Activated CD4-positive, alpha-beta T cell treated with anti-CD3 and anti-CD28 coated beads for 1 hour (primary cell): ENCODE data around the gene IL27RA.

ENCODE experiments used
- DNase-seq: peaks from one replicate; pipeline ENCODE4 v3.0.0-alpha.2; 2020

IL27RA gene

DNA sequence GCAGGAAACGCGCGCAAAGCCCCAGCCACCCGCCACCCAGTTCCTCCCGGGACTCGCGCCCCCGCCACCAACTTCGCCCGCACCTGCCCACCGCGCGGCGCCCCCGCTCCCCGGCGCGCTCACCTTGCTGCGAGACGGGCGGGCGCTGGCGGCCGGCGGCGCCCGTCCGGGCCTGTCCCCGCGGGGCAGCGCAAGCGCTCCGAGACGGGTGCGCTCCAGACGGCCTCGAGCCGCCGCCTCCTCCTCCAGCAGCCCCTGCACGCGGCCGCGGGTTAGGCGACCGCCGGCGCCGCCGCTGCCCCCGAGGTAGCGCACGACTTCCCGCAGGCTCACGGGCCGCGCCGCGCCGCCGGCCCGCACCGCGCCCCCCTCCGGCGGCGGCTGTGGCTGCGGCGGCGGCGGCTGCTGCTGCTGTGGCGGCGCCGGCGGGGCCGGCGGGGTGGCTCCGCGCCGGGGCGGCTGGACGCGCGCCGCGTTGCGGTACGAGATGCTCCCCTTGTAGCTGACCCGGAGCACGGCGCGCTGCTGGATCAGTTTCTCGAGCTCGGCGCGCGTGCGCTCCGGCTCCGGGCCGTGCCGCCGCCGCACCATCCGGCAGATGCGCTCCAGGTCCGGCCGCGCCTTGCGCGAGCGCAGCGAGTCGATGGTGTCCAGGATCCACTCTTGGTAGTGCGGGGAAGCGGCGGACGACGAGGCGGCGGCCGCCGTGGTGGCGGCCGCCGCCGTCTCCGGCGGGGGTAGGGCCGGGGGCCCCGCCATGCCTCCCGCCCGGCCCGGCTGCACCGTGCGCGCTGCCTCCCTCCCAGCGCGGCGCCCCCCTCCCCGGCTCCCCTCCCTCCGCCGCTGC is 58.3 kb downstream of the IL27RA start:
- peak; percentile 40 for DNase-seq

DNA sequence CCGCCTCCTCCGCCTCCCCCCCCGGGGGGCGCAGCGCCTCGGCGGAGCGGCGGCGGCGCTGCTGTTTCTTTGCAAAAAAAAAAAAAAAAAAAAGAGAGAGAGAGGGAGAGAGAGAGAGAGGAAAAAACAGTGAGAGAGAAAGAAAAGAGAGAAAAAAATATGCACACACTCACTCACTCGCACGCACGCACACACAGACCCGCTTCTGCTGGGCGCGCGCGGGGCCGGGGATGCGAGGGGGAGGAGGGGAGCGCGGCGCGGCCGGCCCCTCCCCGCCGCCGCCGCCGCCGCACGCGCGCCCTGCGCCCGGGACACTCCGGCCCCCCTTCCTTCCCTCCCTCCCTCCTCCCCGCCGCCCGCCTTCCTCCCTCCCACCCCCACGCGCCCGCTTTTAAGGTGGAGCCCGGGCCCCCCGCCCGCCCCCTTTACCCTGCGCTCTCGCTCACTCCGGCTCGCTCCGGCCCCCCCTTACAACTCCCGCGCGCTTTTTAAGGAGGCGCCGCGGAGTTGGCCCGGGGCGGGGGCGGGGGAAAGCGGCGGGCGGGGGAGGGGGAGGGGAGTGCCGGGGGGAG is 59.0 kb downstream of the IL27RA start, which contains the start of gene SAMD1:
Gene SAMD1 (minus strand): TSS at position 243 of the 572 bp plus-strand sequence.
- peak; percentile 75 for DNase-seq

DNA sequence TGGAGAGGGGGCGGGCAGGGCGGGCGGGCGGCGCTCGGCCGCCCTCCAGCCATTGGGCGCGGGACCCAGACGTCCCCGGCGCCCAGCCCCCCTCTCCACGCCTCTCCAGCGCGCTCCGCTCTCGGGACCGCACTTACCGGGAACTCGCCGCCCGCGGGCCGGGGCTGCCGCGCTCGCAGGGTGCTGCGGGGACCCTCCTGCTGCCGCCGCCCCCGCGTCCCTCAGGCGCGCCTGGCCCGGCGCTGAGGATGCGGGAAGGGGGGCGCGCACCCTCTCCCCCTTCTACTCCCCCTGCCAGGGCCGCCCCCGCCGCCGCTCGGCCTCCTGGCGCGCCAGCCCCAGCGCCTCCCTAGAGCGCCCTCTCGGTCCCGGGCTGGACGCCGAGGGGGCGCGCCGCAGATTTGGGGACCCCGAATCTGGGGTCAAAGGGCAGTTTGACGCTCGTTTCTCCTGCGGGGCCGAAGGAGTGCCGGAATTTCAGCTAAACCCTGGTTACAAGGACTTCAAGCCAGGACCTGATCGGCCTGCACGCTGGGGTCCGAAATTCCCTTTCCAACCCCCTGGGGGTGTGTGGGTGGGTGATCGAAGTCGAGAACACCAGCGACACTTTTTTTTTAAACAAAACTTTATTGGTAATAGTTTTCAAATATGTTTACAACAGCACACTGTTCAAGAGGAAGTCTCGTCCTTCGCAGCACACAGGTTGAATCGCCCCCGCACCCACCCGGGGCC is 59.7 kb downstream of the IL27RA start:
- DNase-seq, result peak; percentile 46

DNA sequence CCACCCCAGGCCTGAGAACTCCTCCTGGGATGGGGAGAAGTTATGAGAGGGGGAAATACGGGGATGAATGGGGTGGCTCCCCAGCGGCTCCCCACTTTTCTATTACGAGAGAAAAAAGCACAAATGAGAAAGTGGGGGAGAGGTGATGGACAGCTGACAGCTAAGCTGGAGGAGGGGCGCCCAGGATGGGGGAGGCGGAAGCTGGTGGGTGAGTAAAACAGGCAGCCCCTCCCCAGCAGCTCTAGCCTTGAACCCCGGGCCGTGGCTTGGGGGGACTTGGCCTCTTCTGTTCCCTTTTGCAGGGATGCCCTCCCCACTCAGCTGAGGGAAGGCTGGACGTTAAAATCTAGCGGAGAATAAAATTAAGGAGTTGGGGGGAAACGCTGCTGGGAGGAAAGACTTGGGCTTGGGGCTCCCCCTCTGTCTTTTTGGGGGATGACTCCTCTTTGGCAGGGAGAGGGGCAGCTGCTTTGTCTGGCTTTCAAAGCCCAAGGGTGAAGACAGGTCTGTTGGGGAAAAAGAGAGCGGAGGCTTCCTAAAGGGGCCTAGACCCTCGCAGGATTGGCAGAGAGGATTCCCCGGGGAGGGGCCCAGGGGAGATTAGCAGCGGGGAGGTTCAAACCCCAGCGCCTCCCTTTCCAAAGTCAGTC is 60.4 kb downstream of the IL27RA start:
- DNase-seq, result peak; percentile 23

DNA sequence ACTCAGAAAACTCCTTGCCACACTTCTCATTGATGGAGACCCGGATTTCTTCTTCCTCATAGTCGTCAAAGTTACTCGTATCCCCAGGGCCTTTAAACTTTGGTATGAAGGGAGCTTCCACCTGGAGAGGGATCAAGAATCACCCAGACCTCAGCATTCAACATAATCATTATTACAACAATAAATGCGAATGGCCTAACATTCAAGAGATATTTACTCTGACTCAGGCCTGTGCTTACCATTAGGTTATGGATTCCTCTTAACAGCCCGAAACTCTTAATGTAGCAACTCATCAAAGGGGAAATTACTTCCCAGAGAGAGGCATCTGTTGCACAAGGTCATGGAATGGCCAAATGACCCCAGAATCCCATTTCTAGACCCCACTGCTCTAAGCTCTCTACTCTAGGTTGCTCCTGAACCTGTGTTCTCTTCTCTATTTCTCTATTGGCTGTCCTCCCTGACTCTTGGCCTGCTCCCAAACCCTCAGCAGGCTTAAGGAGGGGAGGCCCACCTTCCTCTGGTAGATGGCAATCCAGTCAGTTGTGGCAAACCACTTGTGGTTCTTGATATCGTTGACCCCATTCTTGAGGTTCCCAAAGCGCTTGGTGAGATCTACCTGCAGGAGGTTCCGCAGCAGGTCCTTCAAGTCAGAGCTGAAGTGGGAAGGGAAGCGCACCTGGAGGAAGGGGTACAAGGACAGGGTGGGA is 61.7 kb downstream of the IL27RA start:
- no peak for DNase-seq

DNA sequence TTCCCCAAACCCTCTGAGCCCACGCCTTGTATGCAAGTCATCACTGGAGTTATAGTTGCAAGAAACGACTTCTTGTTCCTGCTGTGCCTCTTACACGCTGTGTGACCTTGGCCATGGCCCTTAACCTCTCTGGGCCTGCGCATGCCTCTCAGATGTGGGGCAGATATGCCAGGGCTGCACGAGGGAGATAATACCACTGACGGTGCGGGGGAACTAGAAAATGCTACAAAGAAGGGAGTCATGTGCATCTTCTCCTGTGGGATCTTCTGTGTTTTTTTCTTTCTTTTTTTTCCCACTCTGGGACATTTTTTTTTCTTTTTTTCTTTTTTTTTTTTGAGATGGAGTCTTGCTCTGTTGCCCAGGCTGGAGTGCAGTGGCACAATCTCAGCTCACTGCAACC is 63.3 kb downstream of the IL27RA start:
- no peak for DNase-seq

DNA sequence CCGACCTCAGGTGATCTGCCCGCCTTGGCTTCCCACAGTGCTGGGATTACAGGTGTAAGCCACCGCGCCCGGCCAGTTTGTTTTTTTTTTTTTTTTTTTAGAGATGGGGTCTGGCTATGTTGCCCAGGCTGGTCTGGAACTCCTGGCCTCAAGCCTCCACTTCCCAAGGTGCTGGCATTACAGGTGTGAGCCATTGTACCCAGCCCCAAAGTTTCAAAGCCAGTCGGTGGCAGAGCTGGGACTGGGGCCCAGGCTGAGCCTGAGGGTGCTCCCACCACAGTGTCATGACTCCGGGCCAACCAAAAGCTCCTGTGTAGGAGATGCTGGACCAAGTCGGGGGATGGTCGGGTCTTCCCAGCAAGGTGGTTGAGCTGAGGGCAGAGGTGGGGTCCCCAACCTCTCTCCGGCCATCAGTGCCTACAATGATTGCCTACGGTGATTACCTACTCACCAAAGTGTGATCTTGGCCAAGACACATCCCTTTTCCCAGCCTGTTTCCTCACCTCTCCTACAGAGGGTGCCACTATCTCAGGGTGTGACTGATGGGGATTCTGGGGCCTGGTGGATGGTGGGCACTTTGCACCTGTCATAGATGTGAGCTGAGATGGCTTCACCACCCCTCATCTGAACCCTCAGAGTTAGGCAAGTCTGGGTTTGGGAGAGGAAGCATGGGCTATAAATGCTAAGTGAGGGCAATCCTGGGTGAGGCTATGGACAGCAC is 64.9 kb downstream of the IL27RA start:
- no peak for DNase-seq

DNA sequence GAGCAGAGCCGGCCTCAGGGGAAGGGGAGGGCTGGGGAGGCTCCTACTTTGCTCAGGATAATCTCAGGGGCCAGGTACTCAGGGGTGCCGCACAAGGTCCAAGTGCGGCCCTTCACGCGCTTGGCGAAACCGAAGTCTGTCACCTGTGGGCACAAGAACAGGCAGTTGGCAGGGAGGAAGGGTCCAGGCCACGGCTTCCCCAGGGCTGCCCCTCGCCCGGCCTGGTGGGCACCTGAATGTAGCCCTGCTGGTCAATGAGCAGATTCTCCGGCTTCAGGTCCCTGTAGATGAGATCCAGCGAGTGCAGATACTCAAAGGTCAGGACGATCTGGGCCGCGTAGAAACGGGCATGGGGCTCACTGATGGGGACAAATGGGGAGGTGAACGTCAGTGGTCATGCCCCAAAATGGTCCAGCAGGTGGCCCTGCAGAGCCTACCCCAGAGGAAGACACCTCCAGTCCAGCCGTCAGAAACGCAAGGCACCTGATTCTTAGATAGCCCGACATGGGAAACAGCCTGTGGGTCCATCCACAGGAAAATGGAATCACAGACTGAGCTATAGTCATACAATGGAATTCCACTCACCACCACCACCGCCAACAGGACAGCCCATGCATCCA is 66.1 kb downstream of the IL27RA start:
- DNase-seq, result no peak

DNA sequence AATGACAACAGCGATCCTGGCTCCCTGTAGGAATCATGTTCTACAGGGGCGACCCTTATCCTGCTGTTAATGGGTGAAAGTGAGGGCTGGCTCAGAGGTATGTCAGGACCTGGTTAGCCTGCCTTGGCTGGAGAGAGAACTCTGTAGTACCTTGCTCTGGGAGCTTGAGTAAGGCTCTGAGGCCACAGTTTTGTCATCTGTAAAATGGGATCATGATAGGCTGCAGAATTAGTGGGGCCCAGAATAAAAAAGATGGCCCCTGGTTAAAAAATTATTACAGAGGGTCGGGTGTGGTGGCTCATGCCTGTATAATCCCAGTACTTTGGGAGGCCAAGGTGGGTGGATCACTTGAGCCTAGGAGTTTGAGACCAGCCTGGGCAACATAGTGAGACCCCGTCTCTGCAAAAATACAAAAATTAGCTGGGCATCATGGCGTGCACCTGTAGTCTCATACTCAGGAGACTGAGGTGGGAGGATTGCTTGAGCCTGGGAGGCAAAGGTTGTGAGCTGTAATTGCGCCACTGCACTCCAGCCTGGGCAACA is 69.5 kb downstream of the IL27RA start:
- DNase-seq, result no peak

DNA sequence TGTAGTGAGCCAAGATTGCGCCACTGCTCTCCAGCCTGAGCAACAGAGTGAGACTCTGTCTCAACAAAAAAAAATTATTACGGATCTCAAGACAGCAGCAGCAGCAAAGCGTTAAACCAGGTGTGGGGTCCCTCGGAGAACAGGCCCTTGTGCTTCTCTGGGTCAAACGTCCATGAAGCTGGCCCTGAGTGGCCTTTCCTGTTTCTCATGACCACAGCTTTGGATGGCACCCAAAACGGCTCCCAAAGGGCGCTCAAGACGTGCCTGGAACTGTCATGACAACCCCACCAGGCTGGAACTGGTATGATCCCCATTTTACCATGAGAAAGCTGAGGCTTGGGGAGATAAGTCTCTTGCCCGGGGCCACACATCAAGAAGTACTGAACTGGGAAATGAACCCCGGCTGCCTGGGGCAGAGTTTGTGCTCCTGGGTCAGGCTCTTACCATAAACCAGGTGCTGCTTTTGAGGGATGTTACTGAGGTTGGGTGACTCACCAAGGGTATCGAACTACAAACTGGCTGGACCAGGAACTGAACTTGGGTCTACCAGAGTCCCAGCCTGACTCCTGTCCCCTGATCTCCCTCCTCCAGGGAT is 70.6 kb downstream of the IL27RA start:
- no peak for DNase-seq

DNA sequence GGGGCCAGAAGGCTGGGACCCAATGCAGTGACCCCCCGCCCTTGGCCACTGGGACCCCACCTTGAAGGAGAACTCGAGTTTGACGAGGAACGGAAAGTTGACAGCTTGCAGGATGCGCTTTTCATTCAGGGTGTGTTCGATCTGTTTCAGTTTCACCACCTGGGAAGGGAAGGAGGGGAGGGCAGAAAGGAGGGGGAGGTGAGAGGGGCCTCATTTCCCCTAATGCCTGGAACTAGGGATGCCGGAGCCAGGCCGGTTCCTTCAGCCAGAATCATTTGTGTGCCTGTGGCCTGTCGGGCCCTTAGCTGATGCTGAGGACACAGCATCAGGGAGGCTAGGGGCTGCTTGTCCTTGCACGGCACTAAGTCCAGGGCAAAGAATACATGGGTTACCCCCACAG is 71.2 kb downstream of the IL27RA start:
- no peak for DNase-seq
